Activated CD4-positive, alpha-beta memory T cell treated with anti-CD3 and anti-CD28 coated beads, Interleukin-2, amount 10 ng/mL, durations not matched to agents 7 days and 5 days (primary cell): ENCODE data around the gene OGFOD1. TPM values are rescaled to one million over a fixed set of nuclear protein-coding genes. Genes with fewer than 3 reads are reported as not detected.

ENCODE experiments used
- CTCF ChIA-PET: fragments of 350-600 bp; sonication (Branson Sonifier 250); formaldehyde crosslinking; loops from one replicate; lab custom pipeline; 2021; ENCODE audit warnings: antibody characterized with exemption, inconsistent platforms; lab: Charles Lee
- POLR2A ChIA-PET: fragments of 350-600 bp; sonication (Branson Sonifier 250); formaldehyde crosslinking; loops from one replicate; lab custom pipeline; 2021; ENCODE audit warnings: antibody characterized with exemption; lab: Charles Lee
- DNase-seq: peaks from one replicate; pipeline ENCODE4 v3.0.0-alpha.2; 2020
- H3K27ac Mint-ChIP-seq: one replicate; pipeline ENCODE4 v1.8.0; 2021; ENCODE audit warnings: mild to moderate bottlenecking, mixed read lengths
- H3K27me3 Mint-ChIP-seq: one replicate; pipeline ENCODE4 v1.8.0; 2021; ENCODE audit warnings: mixed read lengths
- H3K36me3 Mint-ChIP-seq: one replicate; pipeline ENCODE4 v1.8.0; 2021; ENCODE audit warnings: low read depth, mixed read lengths
- H3K4me1 Mint-ChIP-seq: one replicate; pipeline ENCODE4 v1.8.0; 2021; ENCODE audit warnings: mixed read lengths
- H3K4me3 Mint-ChIP-seq: one replicate; pipeline ENCODE4 v1.8.0; 2021; ENCODE audit warnings: mild to moderate bottlenecking, mixed read lengths
- H3K9me3 Mint-ChIP-seq: one replicate; pipeline ENCODE4 v1.8.0; 2021; ENCODE audit warnings: mixed read lengths
- total RNA-seq, 2 experiments: library from RNA; stranded (reverse); gene quantifications; one replicate each; pipeline ENCODE4 v1.2.3, GENCODE V29; 2021

OGFOD1 gene
- total RNA-seq, result 10 to 100 TPM; 36.5 to 39.5 TPM

GRCh38 chr16:56450986-56451752 is at the start of gene OGFOD1, which contains the start of gene NUDT21:
Gene OGFOD1, plus strand, starts transcription at chr16:56451554. Its CDS starts 59 bp downstream, at chr16:56451613.
Gene NUDT21, minus strand, starts transcription at chr16:56451332. Its CDS starts 130 bp downstream, at chr16:56451202.
- Mint-ChIP-seq H3K27ac (peak within 1 kb of the TSS; percentile 83), H3K4me3 (peak within 1 kb of the TSS; percentile 94), H3K9me3 (no peaks in the 10 kb centered on the region), H3K36me3 (peaks cover 49% of the 10 kb centered on the region), H3K4me1 (peaks cover 58% of the 10 kb centered on the region), H3K27me3 (no peaks in the 10 kb centered on the region)
- ChIA-PET POLR2A (interaction anchor here (0.8 to 1.4 kb wide), 11 partner anchors 9 to 481 kb away, joined by 3 to 9 read pairs (median 5); partner anchors contain the start of gene HERPUD1), CTCF (interaction anchor here (0.6 to 1.0 kb wide), 6 partner anchors 11 to 251 kb away, joined by 3 to 6 read pairs (median 4); no protein-coding TSS in a partner anchor)
- DNase-seq, result peak; percentile 94

DNA sequence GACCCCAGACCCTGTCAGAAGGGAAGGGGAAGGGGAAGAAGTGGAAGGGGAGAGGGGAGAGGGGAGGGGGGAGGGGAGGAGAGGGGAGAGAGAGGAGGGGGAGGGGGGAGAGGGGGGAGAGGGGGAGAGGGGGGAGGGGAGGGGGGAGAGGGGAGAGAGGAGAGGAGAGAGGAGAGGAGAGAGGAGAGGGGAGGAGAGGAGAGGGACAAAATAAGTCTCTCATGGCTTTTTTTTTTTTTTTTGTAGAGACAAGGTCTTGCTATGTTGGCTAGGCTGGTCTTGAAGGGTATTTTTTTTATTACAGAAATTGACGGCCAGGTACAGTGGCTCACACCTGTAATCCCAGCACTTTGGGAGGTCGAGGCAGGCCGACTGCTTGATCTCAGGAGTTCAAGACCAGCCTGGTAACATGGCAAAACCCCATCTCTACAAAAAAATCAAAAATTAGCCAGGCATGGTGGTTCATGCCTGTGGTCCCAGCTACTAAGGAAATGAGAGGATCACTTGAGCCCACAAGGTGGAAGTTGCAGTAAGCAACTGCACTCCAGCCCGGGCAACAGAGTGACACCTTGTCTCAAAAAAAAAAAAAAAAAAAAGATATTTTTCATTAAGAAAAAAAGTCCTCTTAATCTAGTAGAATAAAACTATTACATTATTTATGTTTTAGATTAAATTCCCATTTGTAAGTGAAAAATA is 45.2 kb upstream of the OGFOD1 start:
- H3K36me3 Mint-ChIP-seq, result peaks cover 42% of the 10 kb centered on the region
- H3K4me1 Mint-ChIP-seq, result peaks cover 2% of the 10 kb centered on the region
- no peaks in the 10 kb centered on the region for H3K27me3 Mint-ChIP-seq
- CTCF ChIA-PET, result interaction anchor here (0.7 kb wide), 1 partner anchor 48 kb away, joined by 4 read pairs; no protein-coding TSS in a partner anchor
- POLR2A ChIA-PET, result no interaction called here
- H3K27ac Mint-ChIP-seq, result no peak overlapping the region
- DNase-seq, result no peak
- no peaks in the 10 kb centered on the region for H3K9me3 Mint-ChIP-seq
- H3K4me3 Mint-ChIP-seq, result no peak overlapping the region

- H3K27ac Mint-ChIP-seq, result no peak overlapping the region
- H3K4me3 Mint-ChIP-seq, result no peak overlapping the region
- no peak for DNase-seq
- CTCF ChIA-PET, result no interaction called here
- H3K36me3 Mint-ChIP-seq, result peaks cover 27% of the 10 kb centered on the region
- H3K9me3 Mint-ChIP-seq, result no peaks in the 10 kb centered on the region
- POLR2A ChIA-PET, result no interaction called here
- H3K4me1 Mint-ChIP-seq, result peaks cover 2% of the 10 kb centered on the region
- H3K27me3 Mint-ChIP-seq, result no peaks in the 10 kb centered on the region
These were observed 42.8 kb upstream of the OGFOD1 start for GRCh38 chr16:56408379-56409098.

- CTCF ChIA-PET, result no interaction called here
- peaks cover 29% of the 10 kb centered on the region for H3K36me3 Mint-ChIP-seq
These were observed 42.2 kb upstream of the OGFOD1 start for GRCh38 chr16:56409195-56409594.

DNA sequence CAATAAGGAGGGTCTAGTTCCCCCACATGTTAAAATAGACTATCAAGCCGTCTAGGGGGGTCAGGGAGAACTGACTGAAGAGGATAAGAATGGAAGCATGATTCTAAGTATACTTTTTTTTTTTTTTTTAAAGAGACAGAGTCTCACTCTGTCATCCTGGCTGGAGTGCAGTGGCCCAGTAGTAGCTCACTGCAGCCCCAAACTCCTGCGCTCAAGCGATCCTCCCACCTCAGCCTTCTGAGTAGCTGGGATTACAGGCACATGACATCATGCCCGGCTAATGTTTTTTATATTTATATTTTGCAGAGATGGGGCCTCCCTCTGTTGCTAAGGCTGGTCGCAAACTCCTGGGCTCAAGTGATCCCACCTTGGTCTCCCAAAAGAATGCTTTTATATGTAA is 40.2 kb upstream of the OGFOD1 start:
- Mint-ChIP-seq H3K36me3 (peaks cover 19% of the 10 kb centered on the region), H3K27ac (no peak overlapping the region), H3K4me1 (no peaks in the 10 kb centered on the region), H3K4me3 (no peak overlapping the region), H3K9me3 (no peaks in the 10 kb centered on the region), H3K27me3 (no peaks in the 10 kb centered on the region)
- CTCF ChIA-PET, result no interaction called here
- POLR2A ChIA-PET, result no interaction called here
- DNase-seq, result no peak

More at GRCh38 chr16:56409195-56409594, 42.2 kb upstream of the OGFOD1 start:
- POLR2A ChIA-PET, result interaction anchor here (0.7 kb wide), 1 partner anchor 35 kb away, joined by 3 read pairs; no protein-coding TSS in a partner anchor
- Mint-ChIP-seq H3K4me1 (peaks cover 2% of the 10 kb centered on the region), H3K27ac (no peak overlapping the region), H3K27me3 (no peaks in the 10 kb centered on the region), H3K9me3 (no peaks in the 10 kb centered on the region), H3K4me3 (no peak overlapping the region)
- no peak for DNase-seq

GRCh38 chr16:56411624-56412023 is 39.7 kb upstream of the OGFOD1 start:
- ChIA-PET POLR2A (interaction anchor here (0.7 to 1.0 kb wide), 2 partner anchors 39 to 55 kb away, joined by 3 read pairs; partner anchors contain the start of gene NUDT21), CTCF (no interaction called here)
- H3K27ac Mint-ChIP-seq, result no peak overlapping the region
- H3K9me3 Mint-ChIP-seq, result no peaks in the 10 kb centered on the region
- H3K4me3 Mint-ChIP-seq, result no peak overlapping the region
- H3K4me1 Mint-ChIP-seq, result no peaks in the 10 kb centered on the region
- no peaks in the 10 kb centered on the region for H3K27me3 Mint-ChIP-seq
- peaks cover 19% of the 10 kb centered on the region for H3K36me3 Mint-ChIP-seq
- DNase-seq, result no peak

DNA sequence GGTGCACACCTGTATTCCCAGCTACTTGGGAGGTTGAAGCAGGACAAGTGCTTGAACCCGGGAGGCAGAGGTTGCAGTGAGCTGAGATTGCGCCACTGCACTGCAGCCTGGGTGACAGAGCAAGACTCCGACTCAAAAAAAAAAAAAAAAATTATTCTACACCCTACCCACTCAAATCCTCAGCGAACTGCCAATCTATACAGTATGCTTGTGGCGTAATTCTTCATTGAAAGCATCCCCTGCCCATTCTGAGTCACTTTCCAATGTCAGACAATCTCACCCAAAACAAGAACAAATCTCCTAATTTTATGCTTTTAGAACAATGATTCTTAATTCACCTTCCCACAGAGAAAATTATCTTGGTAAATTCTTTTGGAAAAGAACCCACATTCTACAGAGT is 38.0 kb upstream of the OGFOD1 start:
- no peaks in the 10 kb centered on the region for H3K27me3 Mint-ChIP-seq
- H3K27ac Mint-ChIP-seq, result no peak overlapping the region
- no peaks in the 10 kb centered on the region for H3K9me3 Mint-ChIP-seq
- CTCF ChIA-PET, result interaction anchor here (0.6 kb wide), 1 partner anchor 767 kb away, joined by 3 read pairs; no protein-coding TSS in a partner anchor
- POLR2A ChIA-PET, result no interaction called here
- no peaks in the 10 kb centered on the region for H3K4me1 Mint-ChIP-seq
- H3K4me3 Mint-ChIP-seq, result no peak overlapping the region
- peaks cover 13% of the 10 kb centered on the region for H3K36me3 Mint-ChIP-seq
- DNase-seq, result no peak

DNA sequence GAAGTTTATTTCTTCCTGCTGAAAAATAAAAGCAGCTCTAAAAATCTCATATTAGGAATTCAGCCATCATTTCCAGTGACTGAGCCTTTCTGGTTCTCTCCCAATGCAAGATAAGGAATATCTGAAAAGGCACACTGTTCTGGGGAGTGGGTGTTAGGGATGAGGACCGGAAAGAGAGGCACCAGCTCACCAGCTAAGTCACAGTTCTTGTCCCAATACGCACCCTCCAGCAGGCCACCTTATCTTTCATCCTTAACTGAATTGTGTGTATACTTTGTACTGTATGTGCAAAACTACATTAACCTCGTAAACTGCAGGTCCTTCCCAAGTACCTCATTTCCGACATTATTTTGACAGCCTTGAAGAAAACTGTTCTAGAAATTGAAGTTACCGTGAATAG is 37.0 kb upstream of the OGFOD1 start:
- Mint-ChIP-seq H3K27ac (no peak overlapping the region), H3K9me3 (no peaks in the 10 kb centered on the region), H3K4me3 (no peak overlapping the region), H3K36me3 (peaks cover 5% of the 10 kb centered on the region), H3K27me3 (no peaks in the 10 kb centered on the region), H3K4me1 (no peaks in the 10 kb centered on the region)
- no peak for DNase-seq
- CTCF ChIA-PET, result no interaction called here
- POLR2A ChIA-PET, result interaction anchor here (0.8 kb wide), 1 partner anchor 10 kb away, joined by 3 read pairs; no protein-coding TSS in a partner anchor

DNA sequence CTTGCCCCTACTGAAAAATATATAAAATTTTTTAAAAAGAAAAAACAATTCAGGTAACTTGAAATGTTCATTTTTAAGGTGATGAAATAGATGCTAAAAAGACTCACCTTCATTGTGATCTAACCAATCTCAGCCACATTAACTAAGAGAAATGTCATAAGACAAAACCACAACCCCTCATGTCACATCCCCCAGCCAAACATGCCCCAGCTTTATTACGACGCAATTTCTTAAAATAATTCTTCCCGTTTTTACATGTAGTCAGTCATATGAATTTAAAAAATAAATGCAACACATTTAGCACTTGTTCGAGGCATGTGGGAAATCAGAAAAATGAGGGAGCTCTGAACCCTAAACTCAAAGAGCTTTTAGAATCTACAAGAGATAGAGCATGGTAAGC is 35.5 kb upstream of the OGFOD1 start:
- ChIA-PET CTCF (no interaction called here), POLR2A (no interaction called here)
- Mint-ChIP-seq H3K27ac (no peak overlapping the region), H3K27me3 (no peaks in the 10 kb centered on the region), H3K4me1 (peaks cover 5% of the 10 kb centered on the region), H3K4me3 (no peak overlapping the region), H3K9me3 (no peaks in the 10 kb centered on the region), H3K36me3 (peaks cover 8% of the 10 kb centered on the region)
- no peak for DNase-seq

- Mint-ChIP-seq H3K36me3 (peaks cover 8% of the 10 kb centered on the region), H3K9me3 (no peaks in the 10 kb centered on the region), H3K4me1 (peaks cover 12% of the 10 kb centered on the region), H3K4me3 (no peak overlapping the region), H3K27ac (no peak overlapping the region), H3K27me3 (no peaks in the 10 kb centered on the region)
- ChIA-PET CTCF (no interaction called here), POLR2A (interaction anchor here (0.6 kb wide), 1 partner anchor 60 kb away, joined by 4 read pairs; no protein-coding TSS in a partner anchor)
- DNase-seq, result no peak
These were observed 34.2 kb upstream of the OGFOD1 start for GRCh38 chr16:56417138-56417537.

- POLR2A ChIA-PET, result no interaction called here
- DNase-seq, result no peak
- Mint-ChIP-seq H3K9me3 (no peaks in the 10 kb centered on the region), H3K4me1 (peaks cover 33% of the 10 kb centered on the region), H3K27ac (no peak overlapping the region), H3K27me3 (no peaks in the 10 kb centered on the region), H3K36me3 (peaks cover 4% of the 10 kb centered on the region), H3K4me3 (no peak overlapping the region)
- CTCF ChIA-PET, result no interaction called here
These were observed 31.4 kb upstream of the OGFOD1 start for GRCh38 chr16:56419740-56420548.

DNA sequence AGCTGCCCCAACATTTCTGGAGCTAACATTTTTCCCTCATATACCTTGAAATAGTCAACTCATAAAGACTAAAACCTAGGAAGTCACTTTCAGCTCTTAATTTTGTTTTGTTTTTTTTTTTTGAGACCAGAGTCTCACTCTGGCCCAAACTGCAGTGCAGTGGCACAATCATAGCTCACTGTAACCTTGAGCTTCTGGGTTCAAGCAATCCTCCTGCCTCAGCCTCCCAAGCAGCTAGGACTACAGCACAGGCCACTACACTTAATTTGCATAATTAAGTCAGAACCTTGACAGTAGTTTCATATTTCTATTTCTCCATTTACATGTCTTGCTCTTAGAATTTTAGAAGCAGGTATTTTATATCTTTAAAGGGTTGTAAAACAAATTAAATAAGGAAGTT is 30.7 kb upstream of the OGFOD1 start:
- Mint-ChIP-seq H3K27ac (no peak overlapping the region), H3K36me3 (peaks cover 4% of the 10 kb centered on the region), H3K9me3 (no peaks in the 10 kb centered on the region), H3K4me3 (no peak overlapping the region), H3K27me3 (no peaks in the 10 kb centered on the region), H3K4me1 (peaks cover 33% of the 10 kb centered on the region)
- ChIA-PET CTCF (interaction anchor here (0.6 kb wide), 1 partner anchor 11 kb away, joined by 3 read pairs; no protein-coding TSS in a partner anchor), POLR2A (no interaction called here)
- no peak for DNase-seq
